ENCODE results near the gene CAMK1G. TPM values are rescaled to one million over a fixed set of nuclear protein-coding genes. Genes with fewer than 3 reads are reported as not detected.

CAMK1G gene
- total and polyA plus RNA-seq, 2 donors (not counting 3 experiments of a cell fraction or from before 2014, with no cell fraction given), result not detected

- Histone ChIP-seq H3K27me3 (ENCODE audit: control insufficient read depth in 2 of 2, insufficient read depth in 2 of 2, low read length in 2 of 2) (peaks cover 19 to 22% of the 10 kb centered on the region in 2 experiments), H4K20me1 (replicated peaks; ENCODE audit: control insufficient read depth, extremely low read depth, insufficient read depth, low read length) (no peaks in the 10 kb centered on the region), H3K4me3 (replicated peaks in 1 of 3; ENCODE audit: insufficient read depth in 1 of 3, low read depth in 1 of 3, low read length in 3 of 3) (no peak overlapping the region), H3K4me2 (ENCODE audit: insufficient read depth, low read length) (no peak overlapping the region), H3K79me2 (ENCODE audit: control insufficient read depth, insufficient read depth, low read length) (no peaks in the 10 kb centered on the region), H3K9me3 (replicated peaks; ENCODE audit: control insufficient read depth, insufficient read depth, low read length) (no peaks in the 10 kb centered on the region), H3K9me1 (replicated peaks; ENCODE audit: control insufficient read depth, extremely low read depth, insufficient read depth, low read length) (no peaks in the 10 kb centered on the region), H3K27ac (ENCODE audit: insufficient read depth, low read depth, low read length) (no peak overlapping the region), H3K9ac (replicated peaks; ENCODE audit: extremely low read depth, insufficient read depth, low read length) (no peak overlapping the region), H3K36me3 (ENCODE audit: control insufficient read depth in 2 of 2, extremely low read depth in 1 of 2, insufficient read depth in 2 of 2, low read length in 2 of 2) (no peaks in the 10 kb centered on the region), H3K4me1 (ENCODE audit: control insufficient read depth, extremely low read depth, insufficient read depth, low read length) (peaks cover 9% of the 10 kb centered on the region), H2AFZ (ENCODE audit: low read depth, low read length) (no peak overlapping the region)
- ChIA-PET POLR2A (no interaction called here), CTCF (interaction anchor here (0.6 to 4.8 kb wide), 23 partner anchors 8 to 157 kb away, joined by 3 to 29 read pairs (median 6); no protein-coding TSS in a partner anchor)
- FAIRE-seq (no peak), DNase-seq (ENCODE audit: low read depth, low spot score) (peak; percentile 24)
- dilution Hi-C loops (cut with MboI; ENCODE audit: extremely low pct_ligation_motif_present, low sequenced_read_pairs), result loop anchor here (25.0 kb wide), 1 partner anchor 97 kb away; the partner anchor contains the start of gene G0S2
- TF ChIP-seq CTCF (IDR thresholded peaks at IDR 0.05; ENCODE audit: extremely low read depth in 1 of 2, insufficient read depth in 1 of 2, low read depth in 1 of 2, low read length in 2 of 2), result peak in 1 of 2 donors; percentile 56
- no peak for TF ChIP-seq MYC (IDR thresholded peaks at IDR 0.05; ENCODE audit: low read depth, low read length)
- no TSS peak for BruUV-seq (replicated peaks)
- intact Hi-C loops (cut with micrococcal nuclease), result loop anchor here (5.0 kb wide), 1 partner anchor 37 kb away; no protein-coding TSS in a partner anchor
Observed at GRCh38 chr1:209590405-209590804, 6.9 kb downstream of the CAMK1G start.

- H3K9me3 ChIP-seq (replicated peaks; ENCODE audit: control insufficient read depth, insufficient read depth, low read length), result no peaks in the 10 kb centered on the region
- TF ChIP-seq CTCF (IDR thresholded peaks at IDR 0.05; ENCODE audit: extremely low read depth in 1 of 2, insufficient read depth in 1 of 2, low read depth in 1 of 2, low read length in 2 of 2), result no peak
- TF ChIP-seq MAX (IDR thresholded peaks at IDR 0.05; ENCODE audit: insufficient read depth, insufficient read length), result no peak
- no peak for TF ChIP-seq FOS (IDR thresholded peaks at IDR 0.05; ENCODE audit: borderline replicate concordance, insufficient read depth, low read length)
- TF ChIP-seq JUN (IDR thresholded peaks at IDR 0.05; ENCODE audit: borderline replicate concordance, insufficient read depth, insufficient read length, low read depth), result no peak
- no peak for TF ChIP-seq POLR2A (IDR thresholded peaks at IDR 0.05; ENCODE audit: low read depth, low read length)
- ChIA-PET CTCF (interaction anchor here (0.6 to 1.6 kb wide), 8 partner anchors 11 to 154 kb away, joined by 3 to 5 read pairs (median 4); partner anchors contain the start of gene CAMK1G), POLR2A (no interaction called here)
- no peak overlapping the region for H3K9ac ChIP-seq (replicated peaks; ENCODE audit: extremely low read depth, insufficient read depth, low read length)
- peaks cover 8 to 10% of the 10 kb centered on the region in 2 experiments for H3K27me3 ChIP-seq (ENCODE audit: control insufficient read depth in 2 of 2, insufficient read depth in 2 of 2, low read length in 2 of 2)
- H4K20me1 ChIP-seq (replicated peaks; ENCODE audit: control insufficient read depth, extremely low read depth, insufficient read depth, low read length), result no peaks in the 10 kb centered on the region
- DNase-seq (ENCODE audit: low read depth, low spot score) (no peak), FAIRE-seq (no peak)
- no peaks in the 10 kb centered on the region for H3K79me2 ChIP-seq (ENCODE audit: control insufficient read depth, insufficient read depth, low read length)
- dilution Hi-C loops (cut with MboI; ENCODE audit: extremely low pct_ligation_motif_present, low sequenced_read_pairs) (loop anchor here (25.0 kb wide), 1 partner anchor 94 kb away; the partner anchor contains the start of gene G0S2), intact Hi-C loops (cut with micrococcal nuclease) (loop anchor here (5.0 kb wide), 1 partner anchor 34 kb away; no protein-coding TSS in a partner anchor)
- no peak overlapping the region for H3K4me2 ChIP-seq (ENCODE audit: insufficient read depth, low read length)
- H3K36me3 ChIP-seq (ENCODE audit: control insufficient read depth in 2 of 2, extremely low read depth in 1 of 2, insufficient read depth in 2 of 2, low read length in 2 of 2), result no peaks in the 10 kb centered on the region
- no peak overlapping the region for H3K27ac ChIP-seq (ENCODE audit: insufficient read depth, low read depth, low read length)
- no peak overlapping the region for H3K4me3 ChIP-seq (replicated peaks in 1 of 3; ENCODE audit: insufficient read depth in 1 of 3, low read depth in 1 of 3, low read length in 3 of 3)
- no TSS peak for BruUV-seq (replicated peaks)
- no peaks in the 10 kb centered on the region for H3K9me1 ChIP-seq (replicated peaks; ENCODE audit: control insufficient read depth, extremely low read depth, insufficient read depth, low read length)
- peaks cover 5% of the 10 kb centered on the region for H3K4me1 ChIP-seq (ENCODE audit: control insufficient read depth, extremely low read depth, insufficient read depth, low read length)
- H2AFZ ChIP-seq (ENCODE audit: low read depth, low read length), result no peak overlapping the region
Observed at GRCh38 chr1:209593747-209594146, 10.2 kb downstream of the CAMK1G start.

Data from endothelial cell of umbilical vein (primary cell).